Measurements from ENCODE around the gene PLCB4.

DNA sequence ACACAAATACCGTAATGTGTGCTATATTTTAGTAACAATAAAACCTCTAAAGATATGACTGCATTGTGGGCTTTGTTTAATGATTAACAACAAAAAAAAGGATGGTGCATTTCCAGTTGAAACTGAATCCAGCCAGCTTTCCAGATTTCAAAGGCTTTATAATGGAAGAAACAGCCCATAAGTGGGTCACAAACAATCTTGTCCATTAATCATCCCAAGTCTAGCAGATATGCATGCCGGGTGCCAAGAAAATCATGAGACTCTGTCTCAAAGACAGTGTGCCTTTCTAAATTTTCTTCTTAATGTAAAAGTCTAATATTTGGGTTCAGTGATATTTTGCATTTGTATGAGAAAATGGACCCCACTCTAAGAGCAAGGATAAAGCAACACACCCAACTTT lies 424.9 kb downstream of the PLCB4 start:
- TF ChIP-seq, protein P1, sequence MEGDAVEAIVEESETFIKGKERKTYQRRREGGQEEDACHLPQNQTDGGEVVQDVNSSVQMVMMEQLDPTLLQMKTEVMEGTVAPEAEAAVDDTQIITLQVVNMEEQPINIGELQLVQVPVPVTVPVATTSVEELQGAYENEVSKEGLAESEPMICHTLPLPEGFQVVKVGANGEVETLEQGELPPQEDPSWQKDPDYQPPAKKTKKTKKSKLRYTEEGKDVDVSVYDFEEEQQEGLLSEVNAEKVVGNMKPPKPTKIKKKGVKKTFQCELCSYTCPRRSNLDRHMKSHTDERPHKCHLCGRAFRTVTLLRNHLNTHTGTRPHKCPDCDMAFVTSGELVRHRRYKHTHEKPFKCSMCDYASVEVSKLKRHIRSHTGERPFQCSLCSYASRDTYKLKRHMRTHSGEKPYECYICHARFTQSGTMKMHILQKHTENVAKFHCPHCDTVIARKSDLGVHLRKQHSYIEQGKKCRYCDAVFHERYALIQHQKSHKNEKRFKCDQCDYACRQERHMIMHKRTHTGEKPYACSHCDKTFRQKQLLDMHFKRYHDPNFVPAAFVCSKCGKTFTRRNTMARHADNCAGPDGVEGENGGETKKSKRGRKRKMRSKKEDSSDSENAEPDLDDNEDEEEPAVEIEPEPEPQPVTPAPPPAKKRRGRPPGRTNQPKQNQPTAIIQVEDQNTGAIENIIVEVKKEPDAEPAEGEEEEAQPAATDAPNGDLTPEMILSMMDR (IDR thresholded peaks at IDR 0.05): no peak
- no peak for TF ChIP-seq POLR2A (IDR thresholded peaks at IDR 0.05)

Measured in adrenal gland (tissue), 5 donors.